CD4-positive, alpha-beta T cell treated with Interferon gamma for 1 hour (primary cell): ENCODE results near the gene LY6G6F.

Experiments used
- DNase-seq: peaks from one replicate; pipeline ENCODE4 v3.0.0-alpha.2; 2020

The LY6G6F gene

GRCh38 chr6:31742894-31743293 lies 36.2 kb downstream of the LY6G6F start:
- no peak for DNase-seq

DNA sequence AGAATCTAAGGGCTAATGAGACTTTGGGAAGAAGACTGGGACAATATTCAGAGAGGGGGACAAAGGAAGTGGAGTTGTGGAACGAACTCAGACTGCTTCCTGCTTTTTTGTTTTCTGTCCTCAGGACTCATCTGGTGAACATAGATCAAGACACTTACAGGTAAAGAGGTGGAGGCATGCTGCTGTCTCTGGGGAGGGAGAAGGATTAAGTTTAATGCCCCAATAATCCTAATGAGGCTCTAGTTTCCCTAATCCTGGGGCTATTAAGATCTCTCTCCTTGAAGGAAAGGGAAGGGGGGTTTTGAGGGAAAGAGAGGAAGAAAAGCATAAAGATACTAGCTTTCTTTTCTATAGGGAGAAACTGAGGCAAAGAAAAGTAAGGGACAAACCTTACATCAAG lies 37.8 kb downstream of the LY6G6F start:
- no peak for DNase-seq

- DNase-seq: no peak
Observed at GRCh38 chr6:31749301-31750036, 42.8 kb downstream of the LY6G6F start.

DNA sequence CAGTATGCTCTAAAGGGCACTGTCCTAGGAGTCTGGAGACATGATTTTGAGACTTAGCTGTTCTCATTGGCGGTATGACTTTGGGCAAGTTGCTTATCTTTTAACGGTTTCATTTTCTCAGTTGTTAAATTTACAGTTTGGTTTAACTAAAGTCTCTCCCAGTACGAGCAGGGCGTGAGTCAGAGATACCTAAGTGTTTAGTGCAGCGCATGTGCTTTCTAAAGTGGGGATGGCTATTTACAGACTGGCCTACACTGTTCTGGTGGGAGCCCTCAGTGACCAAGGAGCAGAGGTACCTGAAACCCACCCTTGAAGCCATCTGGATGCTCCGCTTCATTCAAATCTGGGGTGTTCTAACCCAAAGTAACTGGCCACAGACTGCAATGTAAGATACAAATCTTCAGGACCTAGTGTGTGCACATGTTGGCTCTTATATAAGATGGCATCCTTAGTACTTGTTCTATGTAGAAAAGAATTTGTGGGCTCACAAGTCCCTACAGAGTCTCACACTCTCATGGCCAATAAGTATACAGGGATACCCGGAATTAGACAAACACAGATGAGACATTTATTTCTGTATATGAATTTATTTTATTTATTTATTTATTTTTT lies 43.9 kb downstream of the LY6G6F start:
- DNase-seq: no peak

DNA sequence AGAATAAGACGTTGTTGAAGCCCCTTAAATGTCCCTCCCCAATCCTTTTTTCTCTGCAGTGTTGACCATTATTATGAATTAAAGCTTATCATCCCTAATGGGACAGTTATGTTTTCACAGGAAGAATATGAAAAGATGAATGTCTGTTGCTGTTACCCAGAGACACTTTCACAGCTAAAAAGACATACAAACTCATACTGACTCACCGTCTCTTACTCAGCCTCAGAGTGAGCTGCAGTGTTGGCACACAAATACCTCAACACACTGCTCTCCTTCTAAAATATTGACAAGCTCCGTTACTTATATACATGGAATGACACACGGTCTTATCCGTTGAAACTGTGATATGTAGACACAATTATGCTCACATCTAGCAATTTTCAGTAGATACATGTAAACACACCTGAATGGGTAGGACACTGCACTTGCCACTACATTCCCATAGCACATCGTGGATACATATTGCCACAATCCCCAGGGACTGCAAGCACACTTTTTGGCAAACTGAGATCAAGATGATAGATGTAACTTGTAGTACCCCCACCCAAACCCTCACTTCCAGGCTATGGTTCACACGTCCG lies 46.2 kb downstream of the LY6G6F start:
- no peak for DNase-seq

GRCh38 chr6:31758281-31758680 lies 51.6 kb downstream of the LY6G6F start:
- no peak for DNase-seq
